HG02973 (cell line): ENCODE data around the gene CTXND2.
"Not testable (repeated sequence)": the region's sequence is repeated elsewhere in the genome, so short reads cannot be mapped to it uniquely, and the experiment has no call there.

ENCODE experiments used
- ATAC-seq: cut with Tn5 transposase; IDR thresholded peaks from one replicate; pipeline ENCODE4 v1.9.1; 2021; ENCODE audit warnings: moderate library complexity; ENCODE audit not compliant: unreplicated experiment

The CTXND2 gene

DNA sequence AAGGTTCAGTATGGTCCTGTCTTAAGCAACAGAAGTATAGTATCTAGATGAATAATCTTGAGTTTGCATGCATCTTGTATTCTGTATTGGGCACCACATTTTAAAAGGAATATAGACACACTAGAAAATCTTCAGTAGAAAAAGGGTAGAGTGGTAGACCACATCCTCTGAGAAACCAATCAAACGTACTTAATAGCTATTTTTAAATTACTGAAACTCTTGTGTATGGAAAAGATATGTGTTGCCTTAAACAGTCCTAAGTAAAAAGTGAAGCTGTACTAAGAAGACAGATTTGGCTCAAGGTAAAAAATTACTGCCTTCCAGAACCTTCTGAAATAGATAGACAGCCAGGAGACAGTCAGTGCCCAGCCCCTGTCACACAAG, 3.1 kb downstream of the CTXND2 start:
- no peak for ATAC-seq

DNA sequence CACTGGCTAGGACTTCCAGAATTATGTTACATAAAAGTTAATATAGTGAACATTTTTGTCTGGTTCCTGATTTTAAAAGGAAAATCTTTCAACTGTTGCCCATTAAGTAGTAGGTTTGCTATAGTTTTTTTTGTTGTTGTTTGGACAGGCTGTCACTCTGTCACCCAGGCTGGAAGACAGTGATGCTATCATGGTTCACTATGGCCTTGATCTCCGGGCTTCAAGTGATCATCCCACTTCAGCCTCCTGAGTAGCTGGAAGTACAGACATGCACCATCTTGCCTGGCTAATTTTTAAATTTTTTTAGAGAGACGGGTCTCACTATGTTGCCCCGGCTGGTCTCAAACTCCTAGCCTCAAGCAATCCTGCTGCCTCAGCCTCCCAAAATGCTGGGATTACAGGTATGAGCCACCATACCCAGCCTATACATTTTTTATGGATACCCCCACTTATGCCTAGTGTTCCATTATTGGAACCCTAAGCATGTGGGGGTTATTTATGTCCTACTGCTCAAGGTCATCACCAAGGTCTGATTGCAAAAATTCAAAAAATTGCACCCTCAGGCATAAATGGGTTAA, 6.5 kb downstream of the CTXND2 start:
- ATAC-seq = no peak

DNA sequence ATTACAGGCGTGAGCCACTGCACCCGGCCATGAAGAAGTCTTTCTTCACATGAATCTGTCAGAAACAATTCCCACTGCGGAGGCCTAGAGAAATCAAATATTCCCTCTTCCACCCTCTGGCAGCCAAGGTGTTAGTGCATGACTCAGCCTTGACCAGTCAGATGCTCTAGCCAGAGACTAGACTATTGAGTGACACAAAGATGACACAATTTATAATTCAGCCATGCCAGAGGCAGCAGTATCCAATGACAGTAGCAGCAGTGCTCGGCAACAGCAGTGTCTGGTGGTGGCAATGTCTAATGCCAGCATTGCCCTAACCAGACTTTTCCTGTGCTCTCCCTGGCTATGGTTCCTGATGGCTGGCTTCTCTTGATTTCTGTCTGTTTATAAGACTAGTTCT, 8.7 kb downstream of the CTXND2 start:
- ATAC-seq = no peak

DNA sequence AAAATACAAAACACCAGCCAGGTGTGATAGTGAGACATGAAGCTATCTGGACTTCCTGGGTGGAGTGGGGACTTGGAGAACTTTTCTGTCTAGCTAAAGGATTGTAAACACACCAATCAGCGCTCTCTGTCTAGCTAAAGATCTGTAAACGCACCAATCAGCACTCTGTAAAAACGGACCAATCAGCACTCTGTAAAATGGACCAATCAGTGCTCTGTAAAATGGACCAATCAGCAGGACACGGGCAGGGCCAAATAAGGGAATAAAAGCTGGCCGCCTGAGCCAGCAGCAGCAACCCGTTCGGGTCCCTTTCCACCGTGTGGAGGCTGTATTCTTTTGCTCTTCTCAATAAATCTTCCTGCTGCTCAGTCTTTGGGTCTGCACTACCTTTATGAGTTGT, 12.9 kb downstream of the CTXND2 start:
- ATAC-seq = not testable (repeated sequence)

DNA sequence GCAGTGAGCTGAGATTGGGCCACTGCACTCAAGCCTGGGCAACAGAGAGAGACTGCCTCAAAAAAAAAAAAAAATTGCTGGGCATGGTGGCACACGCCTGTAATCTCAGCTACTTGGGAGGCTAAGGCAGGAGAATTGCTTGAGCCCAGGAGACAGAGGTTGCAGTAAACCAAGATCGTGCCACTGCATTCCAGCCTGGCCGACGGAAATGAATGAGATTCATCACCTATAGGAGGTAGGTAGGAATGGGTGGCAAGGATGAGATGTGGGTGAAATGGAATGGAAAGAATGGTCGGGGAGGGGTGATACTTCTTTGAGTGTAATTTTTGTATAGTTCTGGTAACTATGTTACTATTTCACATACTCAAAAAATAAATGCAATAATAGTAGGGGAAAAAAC, 15.4 kb downstream of the CTXND2 start:
- ATAC-seq = no peak

DNA sequence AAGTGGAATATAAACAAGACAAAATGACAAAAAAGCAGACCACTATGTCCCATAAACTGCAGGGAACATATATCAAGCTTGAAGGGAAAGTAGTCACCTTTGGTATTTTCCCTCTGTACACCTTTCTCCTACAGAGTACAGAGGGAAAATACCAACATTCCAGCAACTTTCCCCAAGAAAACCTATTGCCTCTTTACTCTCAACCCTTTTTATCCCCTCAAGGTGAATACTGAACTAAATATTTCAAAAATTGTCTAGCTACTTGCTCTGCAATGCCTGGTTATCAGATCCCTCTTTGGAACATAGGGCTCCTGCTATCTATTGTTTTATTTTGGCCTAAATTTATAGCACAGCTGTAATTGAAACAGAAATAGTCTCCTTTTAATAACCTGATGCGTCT, 15.8 kb downstream of the CTXND2 start:
- no peak for ATAC-seq

DNA sequence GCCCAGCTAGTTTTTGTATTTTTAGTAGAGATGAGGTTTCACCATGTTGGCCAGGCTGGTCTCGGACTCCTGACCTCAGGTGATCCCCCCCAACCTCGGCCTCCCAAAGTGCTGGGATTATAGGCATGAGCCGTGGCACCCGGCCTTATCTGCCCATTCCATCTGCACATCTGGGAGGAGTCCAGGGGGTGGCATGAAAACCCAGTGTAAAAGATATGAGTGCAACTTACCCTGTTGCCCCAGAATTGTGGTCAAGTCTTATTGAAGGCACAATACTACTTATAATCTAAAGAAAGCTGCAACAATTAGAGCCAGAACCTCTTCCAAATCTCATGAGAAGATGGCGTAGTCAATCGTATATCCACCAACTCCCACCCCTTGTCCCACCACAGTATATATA, 18.4 kb downstream of the CTXND2 start:
- no peak for ATAC-seq

DNA sequence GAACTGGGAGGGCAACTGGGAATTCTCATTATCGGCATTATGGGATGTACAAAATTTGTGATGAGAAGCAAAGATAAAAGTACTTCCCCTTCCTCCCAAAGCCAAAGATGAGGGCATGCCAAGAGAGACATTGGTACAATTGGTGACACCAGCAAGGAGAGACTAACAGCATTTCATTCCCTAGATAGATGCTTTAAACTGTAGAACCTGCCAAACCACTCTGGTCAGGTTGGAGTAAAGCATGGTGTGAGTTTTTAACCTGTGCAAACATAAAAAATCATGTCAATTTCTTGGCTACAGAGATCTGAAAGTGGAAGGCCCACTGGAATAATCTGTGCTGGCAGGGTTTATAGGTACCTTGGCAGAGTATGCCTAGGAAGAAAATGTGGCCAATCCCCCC, 19.4 kb downstream of the CTXND2 start:
- no peak for ATAC-seq

DNA sequence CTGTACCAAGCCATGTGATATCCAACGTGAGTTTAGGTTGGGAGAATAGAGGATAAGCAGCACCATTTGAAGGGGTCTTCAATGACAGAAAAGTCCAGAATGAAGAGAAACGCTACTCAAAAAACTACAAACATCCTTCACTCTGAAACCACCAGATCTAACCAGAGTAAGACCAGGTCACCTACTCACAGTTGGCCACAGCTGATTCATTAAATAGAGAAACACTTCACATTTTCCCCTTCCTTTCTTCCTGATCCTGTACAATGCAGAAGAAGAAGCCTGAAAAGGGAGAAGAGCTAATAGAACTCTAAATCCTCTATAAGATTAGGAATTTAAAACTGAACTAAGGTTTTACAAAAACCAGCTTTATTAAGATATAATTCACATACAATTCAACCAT, 19.9 kb downstream of the CTXND2 start:
- ATAC-seq = no peak

DNA sequence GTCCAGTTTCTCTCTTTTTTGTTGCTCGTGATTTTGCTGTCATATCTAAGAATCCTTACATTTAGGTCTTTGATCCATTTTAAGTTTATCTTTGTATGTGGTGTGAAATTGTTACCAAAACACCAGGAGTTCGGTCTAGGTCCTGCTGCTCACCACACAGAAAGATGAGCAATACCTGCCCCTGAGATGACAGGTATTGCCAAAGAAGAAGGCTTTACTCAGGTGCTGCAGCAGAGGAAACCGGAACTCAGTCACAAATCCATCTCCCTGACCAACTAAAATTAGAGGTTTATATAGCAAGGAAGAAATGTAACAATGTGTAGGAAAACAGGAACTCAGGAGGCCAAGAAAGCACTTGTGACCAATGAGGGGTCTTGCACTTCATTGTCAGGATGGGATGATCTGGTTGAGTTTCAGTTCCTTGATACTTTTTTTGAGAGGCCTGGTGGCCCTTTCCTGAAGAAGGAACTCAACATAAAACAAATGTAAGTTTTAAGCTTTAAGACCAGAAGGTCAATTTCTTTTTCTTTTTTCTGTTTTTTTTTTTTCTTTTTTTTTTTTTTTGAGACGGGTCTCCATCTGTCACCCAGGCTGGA, 22.7 kb downstream of the CTXND2 start:
- ATAC-seq = no peak

DNA sequence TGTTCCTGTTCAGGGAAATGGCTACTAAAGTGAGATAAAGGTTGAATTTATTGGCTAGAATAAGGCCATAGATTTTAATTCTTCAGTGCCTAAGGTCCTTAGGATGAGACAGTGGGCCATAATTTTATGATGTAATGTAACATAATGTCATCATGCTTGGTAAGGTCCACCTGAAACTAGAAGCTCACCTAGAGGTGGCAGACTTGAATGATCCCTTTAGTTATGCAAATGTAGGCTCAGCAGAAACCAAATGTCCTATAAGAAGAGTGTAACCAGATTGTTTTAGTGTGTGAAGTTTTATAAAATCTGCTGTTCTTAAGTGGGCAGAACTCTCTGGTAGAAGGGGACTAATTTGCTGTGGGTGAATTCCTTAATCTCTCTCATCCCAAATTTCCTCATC, 25.7 kb downstream of the CTXND2 start:
- no peak for ATAC-seq

DNA sequence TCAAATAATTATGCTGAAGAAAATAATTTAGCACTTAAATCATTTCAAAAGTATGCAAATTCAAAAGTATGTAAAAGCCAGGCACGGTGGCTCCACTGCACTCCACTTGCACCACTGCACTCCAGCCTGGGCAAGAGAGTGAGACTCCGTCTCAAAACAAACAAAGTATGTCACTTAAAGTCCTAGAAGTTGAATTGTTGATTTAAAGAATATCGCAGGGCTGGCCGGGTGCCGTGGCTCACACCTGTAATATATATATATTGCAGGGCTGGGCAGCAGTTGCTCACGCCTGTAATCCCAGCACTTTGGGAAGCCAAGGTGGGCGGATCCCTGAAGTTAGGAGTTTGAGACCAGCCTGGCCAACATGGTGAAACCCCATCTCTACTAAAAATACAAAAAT, 30.5 kb downstream of the CTXND2 start:
- ATAC-seq = no peak

DNA sequence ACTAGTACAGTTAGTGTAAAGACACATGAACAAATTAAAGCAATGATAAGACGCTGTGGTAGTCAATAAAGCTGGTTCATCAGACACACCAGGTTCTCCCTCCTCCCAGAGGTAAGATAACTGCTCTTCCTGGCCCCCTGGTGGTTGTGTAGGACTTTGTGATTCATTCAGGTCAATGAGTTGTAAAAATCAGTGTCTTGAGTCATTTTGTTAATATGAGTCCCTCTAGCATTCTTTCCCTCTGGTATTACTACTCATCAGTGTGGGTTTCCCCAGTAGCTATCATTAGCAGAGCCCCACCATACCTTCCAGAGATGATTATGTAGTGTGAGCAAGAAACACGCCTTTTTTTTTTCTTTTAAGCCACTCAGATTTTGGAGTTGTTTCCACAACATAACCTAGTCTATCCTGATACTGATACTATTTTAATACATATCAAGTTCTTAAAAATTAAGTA, 35.6 kb downstream of the CTXND2 start:
- ATAC-seq = peak; percentile 41

DNA sequence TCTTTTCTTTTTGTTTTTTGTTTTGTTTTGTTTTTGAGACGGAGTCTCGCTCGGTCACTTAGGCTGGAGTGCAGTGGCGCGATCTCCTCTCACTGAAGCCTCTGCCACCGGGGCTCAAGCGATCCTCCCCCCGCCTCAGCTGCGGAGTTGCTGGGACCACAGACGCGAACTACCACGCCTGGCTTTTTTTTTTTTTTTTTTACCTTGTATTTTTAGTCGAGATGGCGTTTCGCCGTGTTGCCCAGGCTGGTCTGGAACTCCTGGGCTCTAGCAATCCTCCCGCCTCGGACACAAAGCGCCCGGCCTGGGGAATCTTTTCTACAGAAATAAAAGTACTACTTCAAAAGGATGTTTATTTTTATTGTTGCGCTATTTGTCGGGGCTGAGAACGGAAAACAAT, 38.1 kb downstream of the CTXND2 start:
- ATAC-seq = no peak

DNA sequence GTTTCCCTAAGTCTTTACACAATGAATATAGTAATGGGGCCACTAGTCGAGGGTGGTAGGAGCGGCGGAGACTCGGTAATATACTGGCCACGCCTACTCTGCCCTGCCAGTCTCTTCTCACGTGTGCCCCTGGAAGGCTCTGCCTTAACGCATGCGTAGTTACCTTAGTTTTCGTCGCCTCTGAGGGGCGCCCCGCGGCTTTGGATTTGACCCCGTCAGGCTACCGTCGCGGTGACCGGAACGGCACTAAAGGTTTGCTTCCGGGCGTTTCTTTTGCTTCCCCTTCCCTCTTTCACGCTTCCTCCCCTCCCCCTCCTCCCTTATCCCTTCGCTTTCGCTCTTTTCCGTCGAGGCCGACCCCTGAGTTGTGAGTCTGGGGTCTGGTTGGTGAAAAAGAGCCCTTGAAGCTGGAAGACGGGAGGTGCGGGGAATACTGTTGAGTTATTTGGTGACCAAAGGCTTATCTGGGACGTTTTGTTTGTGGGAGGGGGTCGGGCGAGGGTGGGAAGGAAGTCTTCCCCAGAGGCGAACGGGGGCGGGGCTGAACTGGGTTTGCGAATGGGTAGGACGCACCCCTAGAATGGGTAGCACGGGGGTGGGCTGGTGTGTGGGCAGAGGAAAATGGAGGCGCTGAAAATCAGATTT, 39.3 kb downstream of the CTXND2 start, which contains the start of gene SETDB1:
Gene SETDB1, plus strand, starts transcription at position 267 of the 645 bp plus-strand sequence. CDS start 1,352 bp downstream, outside the sequence.
- ATAC-seq = peak; percentile 77

DNA sequence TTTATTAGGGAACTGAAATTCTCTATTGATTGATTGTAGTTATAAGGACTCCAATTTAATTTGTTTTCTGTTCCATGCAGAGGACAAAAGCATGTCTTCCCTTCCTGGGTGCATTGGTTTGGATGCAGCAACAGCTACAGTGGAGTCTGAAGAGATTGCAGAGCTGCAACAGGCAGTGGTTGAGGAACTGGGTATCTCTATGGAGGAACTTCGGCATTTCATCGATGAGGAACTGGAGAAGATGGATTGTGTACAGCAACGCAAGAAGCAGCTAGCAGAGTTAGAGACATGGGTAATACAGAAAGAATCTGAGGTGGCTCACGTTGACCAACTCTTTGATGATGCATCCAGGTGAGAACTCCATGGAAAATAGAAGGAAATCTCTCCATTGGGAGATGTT, 40.7 kb downstream of the CTXND2 start:
- ATAC-seq = no peak

DNA sequence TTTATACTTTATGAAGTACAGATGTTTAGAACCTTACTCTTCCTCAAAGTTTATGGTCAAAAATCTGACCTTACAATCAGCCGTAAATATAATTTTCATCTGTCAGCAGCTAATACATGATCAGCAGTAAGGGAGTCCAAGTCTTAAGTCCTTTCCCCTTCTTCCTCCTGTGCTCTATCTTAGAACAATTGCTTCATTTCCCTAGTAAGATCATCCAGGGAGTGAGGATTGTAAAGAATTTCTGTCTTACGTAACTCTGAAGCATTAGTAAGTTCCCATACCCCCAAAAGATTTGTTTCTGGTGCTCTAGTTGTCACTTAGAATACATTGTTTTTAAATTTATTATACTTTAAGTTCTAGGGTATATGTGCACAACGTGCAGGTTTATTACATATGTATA, 41.4 kb downstream of the CTXND2 start:
- ATAC-seq = no peak

DNA sequence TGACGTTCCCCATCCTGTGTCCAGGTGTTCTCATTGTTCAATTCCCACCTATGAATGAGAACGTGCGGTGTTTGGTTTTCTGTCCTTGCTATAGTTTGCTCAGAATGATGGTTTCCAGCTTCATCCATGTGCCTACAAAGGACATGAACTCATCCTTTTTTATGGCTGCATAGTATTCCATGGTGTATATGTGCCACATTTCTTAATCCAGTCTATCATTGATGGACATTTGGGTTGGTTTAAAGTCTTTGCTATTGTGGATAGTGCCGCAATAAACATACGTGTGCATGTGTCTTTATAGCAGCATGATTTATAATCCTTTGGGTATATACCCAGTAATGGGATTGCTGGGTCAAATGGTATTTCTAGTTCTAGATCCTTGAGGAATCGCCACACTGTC, 41.8 kb downstream of the CTXND2 start:
- ATAC-seq = not testable (repeated sequence)

DNA sequence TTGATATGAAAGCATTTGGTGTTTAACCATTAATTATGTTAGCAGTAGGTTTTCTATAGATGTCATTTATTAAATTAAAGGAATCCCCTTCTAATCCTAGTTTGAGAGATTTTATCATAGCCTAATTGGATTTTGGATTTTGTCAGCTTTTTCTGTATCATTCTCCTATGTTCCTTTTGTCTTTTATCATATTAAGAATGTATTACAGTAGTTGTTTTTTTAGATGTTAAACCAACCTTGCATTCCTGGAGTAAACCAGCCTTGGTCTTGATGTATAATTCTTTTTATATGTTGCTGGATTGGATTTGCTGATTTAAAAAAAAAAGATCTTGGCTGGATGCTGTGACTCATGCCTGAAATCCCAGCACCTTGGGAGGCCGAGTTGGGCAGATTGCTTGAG, 44.8 kb downstream of the CTXND2 start:
- no peak for ATAC-seq

DNA sequence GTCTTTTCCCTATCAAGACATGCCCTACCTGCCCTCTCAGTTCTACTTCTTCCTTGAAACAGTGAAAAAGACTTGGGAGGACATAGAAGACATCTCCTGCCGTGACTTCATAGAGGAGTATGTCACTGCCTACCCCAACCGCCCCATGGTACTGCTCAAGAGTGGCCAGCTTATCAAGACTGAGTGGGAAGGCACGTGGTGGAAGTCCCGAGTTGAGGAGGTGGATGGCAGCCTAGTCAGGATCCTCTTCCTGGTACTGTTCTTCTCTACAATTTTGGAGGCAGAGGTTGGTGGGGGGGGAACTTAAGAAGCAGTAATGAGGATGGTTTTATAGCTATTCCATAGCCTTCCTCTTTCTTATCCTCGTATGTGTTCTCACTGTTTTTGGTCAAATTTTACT, 57.9 kb downstream of the CTXND2 start:
- no peak for ATAC-seq

DNA sequence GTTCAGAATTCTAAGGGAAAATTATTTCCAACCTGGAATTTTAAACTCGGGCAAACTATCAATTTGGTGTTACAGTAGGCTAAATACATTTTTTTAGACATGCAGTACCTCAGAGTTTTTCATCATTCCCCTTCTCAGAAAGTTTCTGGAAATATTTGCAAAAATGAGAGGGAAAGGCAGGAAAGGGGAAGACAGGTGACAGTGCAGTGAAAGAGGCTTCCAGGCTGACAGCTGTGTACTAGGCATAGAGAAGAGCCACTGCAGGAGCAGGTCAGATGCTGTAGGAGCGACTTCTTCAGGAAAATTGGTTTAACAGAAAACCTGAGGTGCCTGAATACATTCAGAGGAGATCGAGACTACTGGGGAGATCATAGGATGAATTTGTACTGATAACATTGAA, 67.8 kb downstream of the CTXND2 start:
- ATAC-seq = no peak

DNA sequence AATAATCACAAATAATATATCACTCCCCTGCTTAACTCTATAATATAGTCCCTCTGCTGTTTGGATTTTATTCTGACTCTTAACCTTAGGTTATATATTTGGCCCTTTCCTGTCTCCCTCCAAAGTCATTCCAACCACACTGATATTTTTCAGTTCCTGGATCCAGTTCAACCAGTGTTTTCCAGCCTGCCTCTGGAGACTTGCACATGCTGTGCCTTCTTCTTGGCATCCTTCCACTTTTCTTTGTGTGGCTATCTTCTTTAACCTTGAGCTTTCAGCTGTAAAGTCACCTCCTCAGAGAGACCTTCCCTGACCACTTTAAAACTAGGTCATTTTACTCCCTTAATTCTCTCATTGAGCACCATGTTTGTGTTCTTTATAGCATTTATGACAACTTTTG, 68.3 kb downstream of the CTXND2 start:
- ATAC-seq = no peak

DNA sequence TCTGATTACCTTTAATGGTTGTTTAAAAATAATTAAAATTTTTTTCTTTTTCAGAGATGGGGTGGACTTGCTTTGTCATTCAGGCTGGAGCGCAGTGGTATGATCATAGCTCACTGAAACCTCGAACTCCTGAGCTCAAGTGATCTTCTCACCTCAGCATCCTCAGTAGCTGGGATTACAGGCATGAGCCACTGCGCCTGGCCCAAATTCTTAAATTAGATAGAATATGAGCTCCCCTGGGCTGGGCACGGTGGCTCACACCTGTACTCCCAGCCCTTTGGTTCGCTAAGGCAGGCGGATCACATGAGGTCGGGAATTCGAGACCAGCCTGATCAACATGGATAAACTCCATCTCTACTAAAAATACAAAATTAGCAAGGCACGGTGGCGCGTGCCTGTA, 70.7 kb downstream of the CTXND2 start:
- ATAC-seq = no peak
